Middle frontal gyrus (tissue), 1 donor: ENCODE data around the gene CNNM2.
"Not testable (repeated sequence)": the region's sequence is repeated elsewhere in the genome, so short reads cannot be mapped to it uniquely, and the experiment has no call there.

ENCODE experiments used
- DNase-seq: peaks from one replicate; pipeline ENCODE4 v3.0.0-alpha.2; 2015; ENCODE audit warnings: low spot score; ENCODE audit errors: extremely low spot score

Gene CNNM2

DNA sequence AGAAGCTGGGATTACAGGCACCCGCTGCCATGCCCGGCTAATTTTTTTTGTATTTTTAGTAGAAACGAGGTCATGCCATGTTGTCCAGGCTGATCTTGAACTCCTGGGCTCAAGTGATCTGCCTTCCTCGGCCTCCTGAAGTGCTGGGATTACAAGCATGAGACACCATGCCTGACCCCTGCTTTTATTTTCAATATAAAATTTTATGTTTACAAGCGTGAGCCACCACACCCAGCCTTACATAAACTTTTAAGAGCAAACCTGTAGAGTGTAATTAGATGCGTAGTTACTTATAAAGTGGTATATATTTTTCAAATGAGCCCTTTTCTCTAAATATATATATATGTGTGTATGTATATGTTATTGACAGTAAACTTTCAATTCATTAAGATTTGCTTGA lies 8.7 kb downstream of the CNNM2 start:
- DNase-seq, result no peak

DNA sequence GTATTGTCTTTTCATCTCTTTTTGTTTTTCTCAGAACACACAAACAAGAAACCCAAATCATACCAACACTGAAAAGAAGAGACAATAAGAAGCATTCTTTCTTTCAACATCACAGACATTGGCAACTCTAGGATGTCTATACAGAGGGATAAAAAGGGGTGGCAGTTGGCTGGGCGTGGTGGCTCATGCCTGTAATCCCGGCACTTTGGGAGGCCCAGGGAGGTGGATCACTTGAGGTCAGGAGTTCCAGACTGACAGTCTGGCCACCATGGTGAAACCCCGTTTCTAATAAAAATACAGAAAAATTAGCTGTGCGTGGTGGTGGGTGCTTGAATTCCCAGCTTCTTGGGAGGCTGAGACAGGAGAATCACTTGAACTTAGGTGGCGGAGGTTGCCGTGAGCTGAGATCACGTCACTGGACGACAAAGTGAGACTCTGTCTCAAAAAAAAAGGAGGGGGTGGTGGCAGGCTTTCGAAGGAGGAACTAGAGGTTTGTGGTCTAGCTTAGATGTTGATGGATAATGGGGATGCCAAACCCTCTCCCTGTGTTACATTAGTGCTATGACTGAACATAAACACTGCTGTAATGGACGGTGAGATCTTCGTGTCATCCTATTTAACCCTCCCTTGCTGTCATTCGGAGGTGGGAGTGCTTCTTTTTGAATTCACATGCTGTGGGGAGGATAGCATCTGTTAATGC lies 9.4 kb downstream of the CNNM2 start:
- DNase-seq, result no peak

DNA sequence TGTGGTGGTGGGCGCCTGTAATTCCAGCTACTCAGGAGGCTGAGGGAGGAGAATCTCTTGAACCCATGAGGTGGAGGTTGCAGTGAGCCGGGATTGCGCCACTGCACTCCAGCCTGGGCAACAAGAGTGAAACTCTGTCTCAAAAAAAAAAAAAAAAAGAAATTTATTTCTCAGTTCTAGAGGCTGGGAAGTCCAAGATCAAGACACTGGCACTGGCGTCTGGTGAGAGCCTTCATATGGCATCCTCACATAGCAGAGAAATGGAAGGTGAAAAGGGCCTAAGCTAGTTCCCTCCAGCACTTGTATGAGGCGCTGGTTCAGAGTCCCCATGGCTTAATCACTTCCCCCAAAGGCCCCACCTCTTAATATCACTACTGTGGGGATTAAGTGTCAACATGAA lies 10.3 kb downstream of the CNNM2 start:
- not testable (repeated sequence) for DNase-seq

DNA sequence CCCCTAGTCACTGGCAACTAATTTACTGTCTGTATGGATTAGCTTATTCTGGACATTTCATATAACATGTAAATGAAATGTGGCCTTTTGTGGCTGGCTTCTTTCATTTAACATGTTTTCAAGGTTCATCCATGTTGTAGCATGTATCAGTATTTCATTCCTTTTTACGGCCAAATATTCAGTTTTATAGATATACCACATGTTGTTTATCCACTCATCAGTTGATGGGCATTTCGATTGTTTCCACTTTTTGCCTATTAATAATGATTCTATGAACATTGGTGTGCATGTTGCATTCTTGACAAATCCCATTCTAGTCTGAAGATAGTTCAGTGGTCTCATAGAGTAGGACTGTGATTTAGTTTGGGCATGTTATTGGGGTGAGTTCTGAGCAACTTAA lies 12.6 kb downstream of the CNNM2 start:
- no peak for DNase-seq

DNA sequence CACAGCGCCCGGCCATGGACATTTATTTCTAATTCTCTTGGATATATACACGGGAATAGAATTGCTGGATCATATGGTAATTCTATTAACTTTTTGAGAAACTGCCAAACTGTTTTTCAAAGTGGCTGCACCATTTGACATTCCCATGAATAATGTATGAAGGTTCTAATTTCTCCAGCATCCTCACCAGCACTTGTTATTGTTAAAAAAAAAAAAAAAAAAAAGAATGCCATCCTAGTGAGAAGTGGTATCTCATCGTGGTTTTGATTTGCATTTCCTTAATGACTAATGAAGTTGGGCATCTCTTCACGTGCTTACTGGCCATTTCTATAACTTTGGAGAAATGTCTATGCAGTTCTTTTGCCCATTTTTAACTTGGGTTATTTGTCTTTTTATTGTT lies 13.5 kb downstream of the CNNM2 start:
- no peak for DNase-seq

DNA sequence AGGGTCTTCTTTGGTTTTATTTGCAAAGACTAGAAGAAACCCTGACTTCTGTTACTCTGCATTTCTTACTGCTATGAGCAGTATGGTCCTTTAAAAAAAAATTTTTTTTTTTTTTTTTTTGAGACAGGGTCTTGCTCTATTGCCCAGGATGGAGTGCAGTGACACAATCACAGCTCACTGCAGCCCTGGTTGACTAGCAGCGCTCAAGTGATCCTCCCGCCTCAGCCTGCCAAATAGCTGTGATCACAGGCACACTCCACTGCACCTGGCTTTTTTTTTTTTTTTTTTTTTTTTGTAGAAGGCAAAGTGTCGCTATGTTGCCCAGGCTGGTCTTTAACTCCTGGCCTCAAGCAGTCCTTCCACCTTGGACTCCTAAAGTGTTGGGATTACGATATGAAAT lies 17.4 kb downstream of the CNNM2 start:
- no peak for DNase-seq

DNA sequence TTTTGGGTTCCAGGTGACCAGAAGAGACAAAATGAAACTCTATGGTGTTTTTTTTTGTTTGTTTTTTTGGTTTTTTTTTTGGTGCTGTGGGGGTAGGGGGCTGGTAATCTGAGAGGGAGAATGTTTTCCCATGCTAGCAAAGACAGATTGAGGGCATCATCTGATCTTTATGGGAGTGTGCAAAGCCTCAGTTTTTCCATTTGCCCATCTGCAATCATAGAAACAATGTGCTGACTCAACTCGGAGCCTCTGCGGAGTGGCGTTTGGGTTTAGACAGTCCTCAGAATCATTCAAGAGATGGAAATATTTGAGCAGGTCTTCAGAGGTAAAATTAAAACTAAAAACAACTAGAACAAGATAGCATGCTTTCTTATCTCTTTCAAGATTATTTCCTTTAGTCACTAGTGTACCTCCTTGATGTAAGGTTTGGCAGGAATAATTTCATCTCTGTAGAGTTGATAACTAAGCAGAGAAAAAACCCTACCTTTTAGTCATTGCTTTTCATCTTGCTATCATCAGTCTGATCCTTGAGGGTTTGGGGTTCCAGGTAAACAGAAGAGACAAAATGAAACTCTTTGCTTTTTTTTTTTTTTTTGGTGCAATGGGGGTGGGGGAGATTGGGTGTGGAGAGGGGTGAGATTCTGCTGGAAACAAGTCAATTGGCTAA lies 18.0 kb downstream of the CNNM2 start:
- no peak for DNase-seq

DNA sequence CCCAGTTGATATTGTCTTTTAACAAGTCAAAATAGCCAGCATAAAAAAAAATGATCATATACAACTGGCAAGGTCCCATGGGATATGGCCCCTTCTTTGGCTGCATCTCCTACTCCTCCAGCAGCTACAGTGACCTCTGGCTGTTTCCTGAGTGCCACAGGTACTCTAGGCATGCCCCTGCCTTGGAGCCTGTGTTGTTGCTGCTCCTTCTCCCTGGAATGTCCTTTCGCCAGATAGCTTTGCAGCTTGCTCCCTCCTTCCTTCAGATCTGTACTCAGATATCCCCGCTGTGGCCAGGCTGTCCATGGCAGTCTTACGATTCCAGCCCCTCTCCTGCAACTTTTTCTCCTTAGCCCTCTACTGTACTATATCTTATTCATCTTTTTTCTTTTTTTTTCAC lies 23.3 kb downstream of the CNNM2 start:
- DNase-seq, result no peak

DNA sequence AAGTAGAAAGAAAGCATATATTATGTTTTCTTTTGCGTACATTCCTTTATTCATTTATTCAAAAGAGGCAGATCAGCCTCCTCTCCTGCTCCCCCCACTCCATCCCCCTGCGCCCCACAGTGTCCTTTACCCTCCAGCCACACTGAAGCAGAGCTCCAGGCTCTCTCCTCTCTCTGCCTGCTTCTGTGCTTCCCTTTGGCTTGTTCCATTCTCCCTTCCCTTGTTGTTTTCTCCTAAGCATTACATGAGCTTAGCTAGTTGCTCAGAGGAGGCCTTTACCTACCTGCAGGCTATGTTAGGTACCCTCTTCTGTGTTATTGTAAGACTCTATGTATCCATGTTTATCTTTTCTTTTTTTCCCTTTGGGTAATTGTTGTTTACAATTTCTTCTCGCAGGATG lies 27.4 kb downstream of the CNNM2 start:
- no peak for DNase-seq

DNA sequence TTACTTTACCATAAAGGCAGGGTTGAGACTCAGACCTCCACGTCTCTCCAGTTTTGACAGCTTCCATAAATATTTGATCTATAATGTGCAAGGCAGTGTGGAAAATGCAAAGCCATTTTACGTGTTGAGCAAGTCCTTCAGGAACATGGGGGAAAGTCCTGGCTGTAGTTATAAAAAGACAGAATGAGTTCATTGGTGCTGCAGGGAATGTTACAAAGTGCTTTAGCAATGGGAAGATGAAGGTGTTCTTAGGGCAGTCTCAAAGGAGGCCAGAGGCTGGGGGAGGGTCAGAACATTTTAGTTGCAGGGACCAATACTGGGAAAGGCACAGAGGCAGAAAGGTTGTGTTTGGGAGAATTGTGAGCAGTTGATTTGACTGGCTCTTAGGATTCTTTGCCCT lies 27.9 kb downstream of the CNNM2 start:
- no peak for DNase-seq

DNA sequence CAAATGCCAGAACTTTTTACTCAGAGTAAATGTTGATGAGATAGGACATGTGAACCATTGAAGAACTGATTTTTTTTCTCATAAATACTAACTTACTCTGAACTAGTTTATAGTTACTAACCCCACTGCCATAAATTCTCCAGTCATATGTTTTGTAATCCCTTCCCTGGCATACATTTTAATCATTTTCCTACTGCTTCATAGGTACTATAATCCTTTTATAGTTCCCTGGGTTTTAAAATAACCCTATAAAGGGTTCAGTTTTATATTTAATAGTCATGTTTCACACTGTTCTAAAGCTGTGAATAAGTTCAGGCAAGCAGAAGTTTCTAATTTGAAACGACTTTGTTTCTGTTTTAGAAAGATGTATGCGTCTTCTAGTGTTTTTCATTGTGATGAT lies 28.9 kb downstream of the CNNM2 start:
- DNase-seq, result no peak

DNA sequence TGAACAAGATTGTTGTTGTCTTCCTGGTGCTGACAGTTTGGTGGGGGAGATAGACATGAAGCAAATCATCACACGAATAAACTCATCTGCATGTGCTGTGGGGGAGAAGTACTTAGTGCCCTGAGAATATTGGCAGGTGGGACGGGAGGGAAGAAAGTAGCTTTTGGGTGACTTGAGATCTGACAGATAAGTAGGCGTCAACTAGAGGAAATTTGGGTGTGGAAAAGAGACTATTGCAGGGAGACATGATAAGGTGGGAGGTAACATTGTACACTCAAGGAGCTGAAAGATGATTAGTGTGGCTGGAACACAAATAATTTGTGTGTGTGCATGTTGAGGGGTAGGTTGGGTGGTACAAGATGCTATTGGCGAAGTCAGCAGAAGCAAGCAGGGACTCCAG lies 30.1 kb downstream of the CNNM2 start:
- no peak for DNase-seq

DNA sequence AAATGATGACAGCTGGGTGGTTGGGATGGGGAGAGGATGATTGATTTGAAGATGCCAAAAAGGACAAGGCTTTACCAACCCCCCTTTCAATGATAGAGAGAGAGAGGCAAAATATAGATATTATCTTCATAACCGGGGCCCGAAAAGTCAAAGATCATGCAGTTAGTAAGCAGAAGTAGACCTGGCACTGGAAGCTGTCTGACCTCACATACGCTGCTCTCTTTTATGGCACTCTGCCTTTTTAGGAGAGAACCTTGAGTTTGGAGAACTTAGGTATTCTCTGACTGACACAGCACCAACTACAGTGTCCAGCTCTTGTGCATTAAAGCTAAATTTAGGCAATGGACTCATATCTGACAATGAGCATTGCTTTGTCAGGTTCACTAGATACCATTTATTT lies 30.7 kb downstream of the CNNM2 start:
- no peak for DNase-seq

DNA sequence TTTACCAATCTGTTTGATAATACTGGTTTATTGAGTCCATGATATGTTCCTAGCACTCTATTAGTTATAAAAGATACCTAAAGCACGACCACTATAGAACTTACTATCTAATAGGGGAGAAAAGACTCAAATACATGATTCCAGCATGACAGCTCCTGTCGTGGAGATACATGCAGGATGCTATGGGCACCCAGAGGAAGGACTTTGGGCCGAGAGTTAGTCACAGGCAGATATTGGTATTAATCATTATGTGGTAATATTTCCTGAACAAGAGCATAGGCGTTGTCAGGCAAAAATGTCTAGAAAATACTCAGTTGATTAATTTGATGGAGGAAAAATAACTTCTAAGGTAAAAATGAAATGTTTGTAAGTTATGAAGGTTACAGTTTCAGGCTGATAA lies 31.8 kb downstream of the CNNM2 start:
- DNase-seq, result no peak

DNA sequence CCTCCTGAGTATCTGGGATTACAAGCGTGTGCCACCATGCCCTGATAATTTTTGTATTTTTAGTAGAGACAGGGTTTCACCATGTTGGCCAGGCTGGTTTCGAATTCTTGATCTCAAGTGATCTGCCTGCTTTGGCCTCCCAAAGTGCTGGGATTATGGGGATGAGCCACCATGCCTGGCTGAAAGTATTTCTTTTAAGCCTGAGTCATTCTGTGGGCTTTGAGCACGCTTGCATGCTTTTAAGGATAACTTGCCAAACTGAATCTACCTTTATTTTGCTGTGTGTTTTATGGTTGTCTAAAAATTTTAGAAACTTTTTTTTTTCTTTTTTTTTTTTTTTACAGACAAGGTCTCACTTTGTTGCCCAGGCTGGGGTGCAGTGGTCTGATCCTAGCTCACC lies 33.2 kb downstream of the CNNM2 start:
- no peak for DNase-seq

DNA sequence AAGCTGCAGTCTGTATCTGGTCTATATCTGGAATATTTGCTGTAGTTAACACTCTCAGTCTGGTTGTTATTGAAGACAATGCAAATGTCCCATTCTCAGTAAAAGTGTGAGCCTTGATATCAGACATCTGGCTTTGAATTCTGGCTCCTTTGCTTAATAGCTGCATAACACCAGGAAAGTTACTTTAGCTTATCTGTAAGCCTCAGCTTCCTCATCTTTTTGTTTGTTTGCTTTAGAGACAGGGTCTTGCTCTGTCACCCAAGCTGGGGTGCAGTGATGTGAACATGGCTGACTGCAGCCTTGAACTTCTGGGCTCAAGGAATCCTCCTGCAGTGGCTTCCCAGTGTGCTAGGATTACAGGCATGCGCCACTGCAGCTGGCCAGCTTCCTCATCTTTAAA lies 41.3 kb downstream of the CNNM2 start:
- no peak for DNase-seq

DNA sequence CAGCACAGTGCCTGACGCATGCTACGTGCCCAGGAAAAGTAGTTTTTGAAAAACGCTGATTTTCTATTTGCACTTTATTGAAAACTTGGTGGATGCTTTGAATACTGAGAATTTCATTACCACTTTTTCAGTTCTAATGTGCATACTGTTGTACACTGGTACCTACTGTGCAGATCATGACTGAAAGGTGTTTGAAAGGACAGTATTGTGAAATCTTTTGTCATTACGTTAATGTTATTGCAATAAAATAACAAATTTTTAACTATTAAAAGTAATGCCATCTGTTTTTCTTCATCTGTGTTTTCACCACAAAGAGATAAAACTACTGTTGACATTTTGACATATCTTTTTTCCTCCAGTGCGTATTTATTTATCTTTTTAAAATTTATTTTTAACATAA lies 42.1 kb downstream of the CNNM2 start:
- no peak for DNase-seq

DNA sequence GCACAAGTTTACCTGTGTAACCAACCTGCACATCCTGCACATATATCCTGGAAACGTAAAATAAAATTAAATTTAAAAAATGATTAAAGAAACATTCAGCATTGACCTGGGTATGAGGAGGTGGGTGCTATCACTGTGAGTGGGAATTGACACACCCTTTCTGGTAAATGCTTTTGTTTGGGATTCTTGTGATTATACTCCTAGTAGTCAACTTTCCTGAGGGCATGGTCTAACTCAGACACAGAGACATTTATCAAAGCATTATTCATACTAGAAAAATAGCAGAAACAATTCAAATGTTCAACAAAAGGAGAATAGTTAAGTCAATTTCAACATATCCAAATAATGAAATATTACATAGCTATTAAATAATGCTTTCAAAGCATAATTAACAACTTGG lies 44.2 kb downstream of the CNNM2 start:
- DNase-seq, result no peak

DNA sequence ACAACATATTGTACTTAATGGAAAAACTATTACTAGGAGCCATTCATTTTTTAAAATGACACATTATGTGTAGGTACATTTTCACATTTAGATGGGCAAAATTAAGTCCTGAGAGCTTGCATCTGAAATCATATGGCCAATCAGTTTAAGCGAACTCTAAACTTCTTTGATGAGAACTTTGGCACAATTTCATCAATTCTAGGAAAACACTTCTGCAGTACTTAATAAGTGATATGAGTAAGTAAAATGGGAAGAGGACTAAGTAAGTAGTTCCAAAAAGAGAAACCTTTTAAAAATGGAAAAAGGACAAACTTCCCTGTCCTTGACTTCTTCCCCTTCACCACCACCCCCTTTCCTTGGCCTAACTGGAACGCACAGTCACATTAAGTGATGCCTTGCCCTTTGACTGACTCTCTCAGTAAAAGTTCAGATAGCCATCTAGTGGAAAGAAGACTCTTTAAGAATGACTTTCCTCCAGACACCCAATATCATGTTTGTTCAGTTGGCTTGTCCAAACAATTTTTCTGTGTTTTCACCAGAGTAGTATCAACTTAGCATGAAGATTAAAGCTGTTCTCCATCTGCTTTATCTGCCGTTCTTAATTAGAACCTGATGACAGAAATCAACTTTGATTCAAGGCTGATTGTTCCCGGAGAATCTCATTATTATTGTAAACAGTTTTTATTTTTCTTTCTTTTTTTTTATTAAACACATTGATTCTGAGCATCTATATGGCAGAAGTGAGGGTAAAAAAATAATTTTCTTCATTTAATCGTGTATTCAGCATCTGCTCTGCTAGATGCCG lies 45.1 kb downstream of the CNNM2 start:
- no peak for DNase-seq

DNA sequence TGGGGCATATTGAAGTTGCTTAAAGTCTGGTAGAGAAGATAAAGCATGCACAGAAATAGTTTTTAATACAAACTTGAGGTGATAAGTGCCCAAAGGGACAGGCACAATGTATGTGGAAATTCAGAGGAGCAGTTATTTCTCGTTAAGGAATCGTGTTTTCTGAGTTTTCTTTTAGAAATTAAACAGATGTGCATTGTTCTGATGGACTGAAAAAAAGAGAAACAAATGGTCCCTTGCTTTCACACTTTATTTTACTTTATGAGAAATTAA lies 45.6 kb downstream of the CNNM2 start:
- DNase-seq, result no peak

DNA sequence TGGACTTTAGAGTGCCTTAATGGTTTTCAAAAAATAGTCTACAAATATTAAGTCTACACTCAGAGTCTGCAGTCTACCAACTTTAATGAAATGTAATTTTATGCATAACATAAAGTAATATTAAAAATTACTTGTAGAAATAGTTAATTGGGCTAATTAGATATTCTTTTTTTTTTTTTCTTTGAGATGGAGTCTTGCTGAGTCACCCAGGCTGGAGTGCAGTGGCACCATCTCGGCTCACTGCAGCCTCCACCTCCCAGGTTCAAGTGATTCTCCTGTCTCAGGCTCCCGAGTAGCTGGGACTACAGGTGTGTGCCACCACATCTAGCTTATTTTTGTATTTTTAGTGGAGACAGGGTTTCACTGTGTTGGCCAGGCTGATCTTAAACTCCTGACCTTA lies 46.0 kb downstream of the CNNM2 start:
- not testable (repeated sequence) for DNase-seq

DNA sequence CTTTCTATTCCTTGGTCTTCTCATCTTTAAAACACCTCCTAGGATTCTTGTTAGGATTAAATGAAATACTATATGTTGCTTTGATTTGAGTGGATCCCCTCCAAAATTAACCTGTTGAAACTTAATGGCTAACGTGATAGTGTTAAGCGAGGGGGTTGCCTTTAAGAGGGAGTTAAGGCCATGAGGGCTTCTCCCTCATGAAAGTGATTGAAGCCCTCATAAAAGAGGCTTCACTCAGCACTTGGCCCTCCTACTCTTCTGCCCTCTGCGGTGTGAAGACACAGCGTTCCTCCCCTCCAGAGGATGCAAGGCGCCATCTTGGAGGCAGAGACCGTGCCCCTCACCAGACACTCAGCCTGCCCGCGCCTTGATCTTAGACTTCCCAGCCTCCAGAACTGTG lies 46.6 kb downstream of the CNNM2 start:
- no peak for DNase-seq

DNA sequence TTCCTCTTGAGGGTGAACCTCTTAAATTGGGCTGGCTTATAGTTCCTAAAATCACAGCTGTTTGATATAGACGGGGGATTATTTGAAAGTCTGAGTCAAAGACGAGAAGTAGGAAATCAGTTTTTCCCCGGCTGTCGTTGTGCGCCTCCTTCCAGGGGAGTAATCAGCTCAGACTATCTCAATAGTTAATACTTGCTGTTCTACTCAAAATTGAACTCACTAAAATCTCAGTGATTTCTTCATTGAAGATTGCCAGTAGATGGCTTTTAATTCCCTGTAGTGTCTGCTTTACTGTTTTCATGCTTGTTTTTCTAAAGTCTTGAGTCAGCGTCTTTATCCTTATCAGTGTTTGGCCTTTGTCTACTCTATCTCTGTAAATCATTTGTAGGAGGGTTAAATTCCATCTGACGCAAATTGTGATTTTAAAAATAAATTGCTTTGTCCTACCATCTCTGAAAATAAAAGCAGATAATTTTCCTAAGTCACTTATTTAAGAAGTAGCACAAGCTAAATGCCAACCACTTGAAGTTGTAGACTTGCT lies 47.3 kb downstream of the CNNM2 start:
- no peak for DNase-seq
